Neural cell (in vitro differentiated cells): ENCODE measurements around the gene FARP1. TPM values are rescaled to one million over a fixed set of nuclear protein-coding genes. Genes with fewer than 3 reads are reported as not detected.
A peak's percentile ranks its signal among the peaks of the same experiment; 100 is the strongest.

Experiments
- H2AFZ ChIP-seq: fragments of 200-600, 300-800 bp; sonication (generic), shearing (Covaris generic); 2 replicates; pipeline ENCODE4 v1.6.0; 2014; ENCODE audit warnings: low read depth, mild to moderate bottlenecking, antibody characterized with exemption, low read length, moderate library complexity
- H3F3A ChIP-seq: fragments of 200-600 bp; shearing (Covaris generic); 2 replicates; pipeline ENCODE4 v1.6.1; 2016; ENCODE audit warnings: mild to moderate bottlenecking, moderate library complexity, mixed read lengths, antibody characterized with exemption, low read length; ENCODE audit not compliant: insufficient read depth, poor library complexity, severe bottlenecking
- H3K27ac ChIP-seq: fragments of 200-600, 300-800 bp; sonication (generic), shearing (Covaris generic); 2 replicates; pipeline ENCODE4 v1.5.1; 2014; ENCODE audit warnings: mild to moderate bottlenecking, low read length, moderate library complexity
- H3K27me3 ChIP-seq: fragments of 300-800, 200-600 bp; sonication (generic), shearing (Covaris generic); 2 replicates; pipeline ENCODE4 v1.6.0; 2014; ENCODE audit warnings: mild to moderate bottlenecking, low read depth, low read length, moderate library complexity; ENCODE audit not compliant: insufficient read depth
- H3K36me3 ChIP-seq: fragments of 300-800, 200-600 bp; sonication (generic), shearing (Covaris generic); 2 replicates; pipeline ENCODE4 v1.5.1; 2014; ENCODE audit warnings: mild to moderate bottlenecking, antibody characterized with exemption, low read length, moderate library complexity; ENCODE audit not compliant: insufficient read depth
- H3K4me2 ChIP-seq: fragments of 300-800, 200-600 bp; sonication (generic), shearing (Covaris generic); 2 replicates; pipeline ENCODE4 v1.6.0; 2014; ENCODE audit warnings: mild to moderate bottlenecking, low read length
- H3K4me3 ChIP-seq: fragments of 300-800, 200-600 bp; sonication (generic), shearing (Covaris generic); 2 replicates; pipeline ENCODE4 v1.5.1; 2014; ENCODE audit warnings: mild to moderate bottlenecking, low read length, moderate library complexity
- H3K79me2 ChIP-seq: fragments of 200-600 bp; shearing (Covaris generic); replicated peaks from 2 replicates; pipeline ENCODE4 v1.6.0; 2014; ENCODE audit warnings: mild to moderate bottlenecking, low read length, moderate library complexity; ENCODE audit not compliant: insufficient read depth
- H3K9ac ChIP-seq: fragments of 300-800, 200-600 bp; sonication (generic), shearing (Covaris generic); 2 replicates; pipeline ENCODE4 v1.6.1; 2016; ENCODE audit warnings: mild to moderate bottlenecking, low read length, mixed read lengths
- H3K9me2 ChIP-seq: fragments of 200-600 bp; shearing (Covaris generic); 2 replicates; pipeline ENCODE4 v1.6.1; 2016; ENCODE audit warnings: mild to moderate bottlenecking, low read length, mixed read lengths; ENCODE audit not compliant: insufficient read depth
- H3K9me3 ChIP-seq: fragments of 200-600, 300-800 bp; sonication (generic), shearing (Covaris generic); 2 replicates; pipeline ENCODE4 v1.6.1; 2016; ENCODE audit warnings: mild to moderate bottlenecking, mixed run types, low read length, moderate library complexity, mixed read lengths
- H4K20me1 ChIP-seq: fragments of 200-600 bp; shearing (Covaris generic); 2 replicates; pipeline ENCODE4 v1.6.1; 2016; ENCODE audit warnings: mild to moderate bottlenecking, mixed run types; ENCODE audit not compliant: insufficient read depth
- CTCF ChIP-seq: fragments of 450-650 bp; IDR thresholded peaks from 2 replicates; pipeline ENCODE4 v1.5.1; 2014; ENCODE audit warnings: antibody characterized with exemption, mild to moderate bottlenecking, moderate library complexity; ENCODE audit not compliant: poor library complexity, severe bottlenecking
- EP300 ChIP-seq: fragments of 450-650 bp; conservative IDR thresholded peaks from 2 replicates; pipeline ENCODE4 v1.6.1; 2014; ENCODE audit warnings: antibody characterized with exemption, mild to moderate bottlenecking, moderate library complexity; ENCODE audit not compliant: poor library complexity, severe bottlenecking
- EZH2 ChIP-seq: fragments of 200-600, 300-800 bp; shearing (Covaris generic), sonication (generic); IDR thresholded peaks from 2 replicates; pipeline ENCODE4 v1.6.1; 2014; ENCODE audit warnings: antibody characterized with exemption, low read length, borderline replicate concordance, mild to moderate bottlenecking; ENCODE audit not compliant: insufficient read depth, poor library complexity, severe bottlenecking
- MXI1 ChIP-seq: fragments of 450-650 bp; conservative IDR thresholded peaks from 2 replicates; pipeline ENCODE4 v1.6.1; 2014; ENCODE audit warnings: antibody characterized with exemption, mild to moderate bottlenecking; ENCODE audit not compliant: poor library complexity, severe bottlenecking
- POLR2AphosphoS5 ChIP-seq: IDR thresholded peaks from 2 replicates; pipeline ENCODE4 v1.6.1; 2012
- RAD21 ChIP-seq: fragments of 450-650 bp; conservative IDR thresholded peaks from 2 replicates; pipeline ENCODE4 v1.6.1; 2014; ENCODE audit warnings: antibody characterized with exemption, mild to moderate bottlenecking, moderate library complexity
- REST ChIP-seq: IDR thresholded peaks from 2 replicates; pipeline ENCODE4 v1.6.1; 2012; ENCODE audit warnings: borderline replicate concordance
- SMC3 ChIP-seq: fragments of 450-650 bp; conservative IDR thresholded peaks from 2 replicates; pipeline ENCODE4 v1.6.1; 2014; ENCODE audit warnings: antibody characterized with exemption, mild to moderate bottlenecking, moderate library complexity; ENCODE audit not compliant: poor library complexity
- TAF1 ChIP-seq: IDR thresholded peaks from 2 replicates; pipeline ENCODE4 v1.6.1; 2012; ENCODE audit warnings: low read depth
- polyA plus RNA-seq: library from polyadenylated mRNA; depleted of rRNA; stranded (reverse); fragments of >200 nt; gene quantifications from 2 replicates; pipeline ENCODE4 v1.2.3, GENCODE V29; 2014

FARP1 gene
- polyA plus RNA-seq, 1 donor from 2014 or later, result 19.7 TPM

GRCh38 chr13:98405107-98405571 lies 262.2 kb downstream of the FARP1 start:
- Histone ChIP-seq H3F3A (peaks cover 4% of the 10 kb centered on the region), H3K4me2 (no peak overlapping the region), H3K36me3 (no peaks in the 10 kb centered on the region), H3K9me2 (no peaks in the 10 kb centered on the region), H2AFZ (no peak overlapping the region), H4K20me1 (no peaks in the 10 kb centered on the region), H3K27me3 (no peaks in the 10 kb centered on the region), H3K4me3 (peak overlapping the region; percentile 51), H3K27ac (peak overlapping the region; percentile 58), H3K79me2 (no peaks in the 10 kb centered on the region), H3K9ac (peak overlapping the region; percentile 27), H3K9me3 (no peaks in the 10 kb centered on the region)
- TF ChIP-seq CTCF (peak; percentile 59), MXI1 (no peak), REST (no peak), EP300 (peak; percentile 12), RAD21 (peak; percentile 48), EZH2 (no peak), POLR2AphosphoS5 (no peak), SMC3 (peak; percentile 51), TAF1 (no peak)

GRCh38 chr13:98405690-98406344 lies 262.9 kb downstream of the FARP1 start:
- Histone ChIP-seq H4K20me1 (no peaks in the 10 kb centered on the region), H3K36me3 (no peaks in the 10 kb centered on the region), H3K9me2 (no peaks in the 10 kb centered on the region), H2AFZ (no peak overlapping the region), H3F3A (peaks cover 4% of the 10 kb centered on the region), H3K9ac (no peak overlapping the region), H3K27ac (peak overlapping the region; percentile 58), H3K79me2 (no peaks in the 10 kb centered on the region), H3K4me2 (no peak overlapping the region), H3K27me3 (no peaks in the 10 kb centered on the region), H3K4me3 (peak overlapping the region; percentile 51), H3K9me3 (no peaks in the 10 kb centered on the region)
- TF ChIP-seq EZH2, result no peak
- no peak for TF ChIP-seq MXI1
- no peak for TF ChIP-seq POLR2AphosphoS5
- TF ChIP-seq SMC3, result no peak
- TF ChIP-seq CTCF, result no peak
